Astrocyte (in vitro differentiated cells and primary cell): ENCODE results near the gene GDF9.

Experiments used
- EZH2 ChIP-seq: IDR thresholded peaks from 2 replicates; pipeline ENCODE4 v1.6.1; 2012; ENCODE audit warnings: mild to moderate bottlenecking, low read length, inconsistent platforms; ENCODE audit not compliant: insufficient read depth
- TF ChIP-seq, protein P1 (sequence below): IDR thresholded peaks from 2 replicates; pipeline ENCODE4 v1.5.1; 2011; ENCODE audit warnings: low read depth, mild to moderate bottlenecking, inconsistent platforms, low read length, moderate library complexity; ENCODE audit not compliant: insufficient read depth

GRCh38 chr5:132877466-132877865 lies 11.2 kb upstream of the GDF9 start:
- no peak for TF ChIP-seq EZH2
- TF ChIP-seq, protein P1, sequence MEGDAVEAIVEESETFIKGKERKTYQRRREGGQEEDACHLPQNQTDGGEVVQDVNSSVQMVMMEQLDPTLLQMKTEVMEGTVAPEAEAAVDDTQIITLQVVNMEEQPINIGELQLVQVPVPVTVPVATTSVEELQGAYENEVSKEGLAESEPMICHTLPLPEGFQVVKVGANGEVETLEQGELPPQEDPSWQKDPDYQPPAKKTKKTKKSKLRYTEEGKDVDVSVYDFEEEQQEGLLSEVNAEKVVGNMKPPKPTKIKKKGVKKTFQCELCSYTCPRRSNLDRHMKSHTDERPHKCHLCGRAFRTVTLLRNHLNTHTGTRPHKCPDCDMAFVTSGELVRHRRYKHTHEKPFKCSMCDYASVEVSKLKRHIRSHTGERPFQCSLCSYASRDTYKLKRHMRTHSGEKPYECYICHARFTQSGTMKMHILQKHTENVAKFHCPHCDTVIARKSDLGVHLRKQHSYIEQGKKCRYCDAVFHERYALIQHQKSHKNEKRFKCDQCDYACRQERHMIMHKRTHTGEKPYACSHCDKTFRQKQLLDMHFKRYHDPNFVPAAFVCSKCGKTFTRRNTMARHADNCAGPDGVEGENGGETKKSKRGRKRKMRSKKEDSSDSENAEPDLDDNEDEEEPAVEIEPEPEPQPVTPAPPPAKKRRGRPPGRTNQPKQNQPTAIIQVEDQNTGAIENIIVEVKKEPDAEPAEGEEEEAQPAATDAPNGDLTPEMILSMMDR = no peak
